H9 (cell line): ENCODE results near the gene FBXO47. TPM values are rescaled to one million over a fixed set of nuclear protein-coding genes. Genes with fewer than 3 reads are reported as not detected.

Experiments
- DNase-seq: peaks from one replicate; pipeline ENCODE4 v3.0.0-alpha.2; 2017
- H2AFZ ChIP-seq: one replicate; pipeline ENCODE4 v1.6.1; 2013; ENCODE audit warnings: mild to moderate bottlenecking, low read length, control low read depth, moderate library complexity
- H2AK5ac ChIP-seq: 2 replicates; pipeline ENCODE4 v1.6.1; 2013; ENCODE audit warnings: low read length, control low read depth, mixed read lengths; ENCODE audit not compliant: insufficient read length
- H2BK120ac ChIP-seq: one replicate; pipeline ENCODE4 v1.6.1; 2013; ENCODE audit warnings: low read depth, mild to moderate bottlenecking, low read length, control low read depth, inconsistent platforms; ENCODE audit not compliant: poor library complexity, severe bottlenecking
- H2BK12ac ChIP-seq: 2 replicates; pipeline ENCODE4 v1.6.1; 2013; ENCODE audit warnings: low read length, control low read depth, mixed read lengths, low read depth; ENCODE audit not compliant: insufficient read length
- H2BK15ac ChIP-seq: 2 replicates; pipeline ENCODE4 v1.6.1; 2013; ENCODE audit warnings: low read depth, low read length, control low read depth
- H2BK20ac ChIP-seq: one replicate; pipeline ENCODE4 v1.6.1; 2013; ENCODE audit warnings: low read depth, mild to moderate bottlenecking, low read length, control low read depth, inconsistent platforms; ENCODE audit not compliant: poor library complexity, severe bottlenecking
- H2BK5ac ChIP-seq: 2 replicates; pipeline ENCODE4 v1.6.1; 2013; ENCODE audit warnings: low read length, control low read depth, mixed read lengths; ENCODE audit not compliant: insufficient read length
- H3K14ac ChIP-seq: 2 replicates; pipeline ENCODE4 v1.6.1; 2013; ENCODE audit warnings: low read length, control low read depth; ENCODE audit not compliant: insufficient read depth
- H3K18ac ChIP-seq: 2 replicates; pipeline ENCODE4 v1.6.1; 2013; ENCODE audit warnings: low read depth, mild to moderate bottlenecking, mixed read lengths, low read length, control low read depth; ENCODE audit not compliant: insufficient read length
- H3K23ac ChIP-seq: 2 replicates; pipeline ENCODE4 v1.6.1; 2013; ENCODE audit warnings: low read length, control low read depth, mixed read lengths, low read depth; ENCODE audit not compliant: insufficient read length
- H3K23me2 ChIP-seq: 2 replicates; pipeline ENCODE4 v1.6.1; 2013; ENCODE audit warnings: low read depth, mild to moderate bottlenecking, mixed read lengths, low read length, control low read depth; ENCODE audit not compliant: insufficient read length, poor library complexity, severe bottlenecking
- H3K27ac ChIP-seq: 2 replicates; pipeline ENCODE4 v1.5.1; 2013; ENCODE audit warnings: low read length, control low read depth, mixed read lengths, low read depth; ENCODE audit not compliant: insufficient read length
- H3K27me3 ChIP-seq: 2 replicates; pipeline ENCODE4 v1.6.1; 2013; ENCODE audit warnings: low read length, control low read depth, inconsistent platforms; ENCODE audit not compliant: insufficient read depth
- H3K4ac ChIP-seq: 2 replicates; pipeline ENCODE4 v1.6.1; 2013; ENCODE audit warnings: low read depth, mild to moderate bottlenecking, control low read depth, inconsistent platforms, low read length, moderate library complexity
- H3K4me1 ChIP-seq: 2 replicates; pipeline ENCODE4 v1.6.1; 2013; ENCODE audit warnings: low read length, control low read depth, inconsistent platforms; ENCODE audit not compliant: insufficient read depth
- H3K4me2 ChIP-seq: 2 replicates; pipeline ENCODE4 v1.6.1; 2013; ENCODE audit warnings: low read length, control low read depth, mixed read lengths; ENCODE audit not compliant: insufficient read length, insufficient read depth
- H3K56ac ChIP-seq: 2 replicates; pipeline ENCODE4 v1.6.1; 2013; ENCODE audit warnings: low read depth, mild to moderate bottlenecking, mixed read lengths, low read length, control low read depth; ENCODE audit not compliant: insufficient read length
- H3K79me1 ChIP-seq: 2 replicates; pipeline ENCODE4 v1.6.1; 2013; ENCODE audit warnings: low read depth, mild to moderate bottlenecking, moderate library complexity, low read length, control low read depth, inconsistent platforms; ENCODE audit not compliant: insufficient read depth, poor library complexity, severe bottlenecking
- H3K79me2 ChIP-seq: 2 replicates; pipeline ENCODE4 v1.6.1; 2013; ENCODE audit warnings: low read length, control low read depth, inconsistent platforms; ENCODE audit not compliant: insufficient read depth
- H3K9ac ChIP-seq: 2 replicates; pipeline ENCODE4 v1.6.1; 2013; ENCODE audit warnings: low read length, control low read depth, mixed read lengths; ENCODE audit not compliant: insufficient read length; ENCODE audit errors: extremely low read depth
- H3K9me3 ChIP-seq: one replicate; pipeline ENCODE4 v1.6.1; 2013; ENCODE audit warnings: low read depth, low read length, inconsistent platforms; ENCODE audit not compliant: control insufficient read depth
- H3T11ph ChIP-seq: one replicate; pipeline ENCODE4 v1.6.1; 2013; ENCODE audit warnings: mild to moderate bottlenecking, low read length, control low read depth, inconsistent platforms
- H4K20me1 ChIP-seq: one replicate; pipeline ENCODE4 v1.6.1; 2013; ENCODE audit not compliant: control insufficient read depth, insufficient read length, insufficient read depth
- H4K5ac ChIP-seq: 2 replicates; pipeline ENCODE4 v1.6.1; 2013; ENCODE audit warnings: low read depth, mild to moderate bottlenecking, mixed read lengths, low read length, control low read depth; ENCODE audit not compliant: insufficient read length
- H4K8ac ChIP-seq: replicated peaks from 2 replicates; pipeline ENCODE4 v1.6.1; 2013; ENCODE audit warnings: low read length, control low read depth, mixed read lengths, low read depth; ENCODE audit not compliant: insufficient read length
- H4K91ac ChIP-seq: 2 replicates; pipeline ENCODE4 v1.6.1; 2013; ENCODE audit warnings: low read depth, mild to moderate bottlenecking, moderate library complexity, mixed read lengths, low read length, control low read depth; ENCODE audit not compliant: insufficient read length
- H3K27ac Mint-ChIP-seq, 3 experiments: 2 replicates in 2 of 3; 3 replicates in 1 of 3; pipeline ENCODE4 v1.8.0; 2020 to 2021; ENCODE audit warnings: mixed read lengths in 3 of 3, mild to moderate bottlenecking in 1 of 3, moderate library complexity in 1 of 3
- H3K27me3 Mint-ChIP-seq: 2 replicates; pipeline ENCODE4 v1.8.0; 2021; ENCODE audit warnings: low read depth, mild to moderate bottlenecking, moderate library complexity, mixed read lengths
- H3K36me3 Mint-ChIP-seq, 3 experiments: 2 replicates in 2 of 3; 3 replicates in 1 of 3; pipeline ENCODE4 v1.8.0; 2020 to 2021; ENCODE audit warnings: low read depth in 3 of 3, mixed read lengths in 3 of 3; ENCODE audit not compliant: insufficient read depth in 1 of 3
- H3K4me1 Mint-ChIP-seq, 2 experiments: 2 replicates each; pipeline ENCODE4 v1.8.0; 2020; ENCODE audit warnings: mixed read lengths in 2 of 2
- H3K4me3 Mint-ChIP-seq, 2 experiments: 2 replicates in 1 of 2; 3 replicates in 1 of 2; pipeline ENCODE4 v1.8.0; 2020 to 2021; ENCODE audit warnings: mild to moderate bottlenecking in 2 of 2, mixed read lengths in 2 of 2, moderate library complexity in 1 of 2
- H3K9me3 Mint-ChIP-seq, 2 experiments: 2 replicates in 1 of 2; 3 replicates in 1 of 2; pipeline ENCODE4 v1.8.0; 2020; ENCODE audit warnings: mild to moderate bottlenecking in 2 of 2, mixed read lengths in 2 of 2, moderate library complexity in 1 of 2
- WGBS: extraction: QIAGEN DNeasy Blood & Tissue Kit; methylation state at CpG from one replicate; pipeline ENCODE4 v1.1.7; 2013; ENCODE audit warnings: missing lambda C conversion rate, low lambda C conversion rate, mixed read lengths; ENCODE audit not compliant: insufficient read length; ENCODE audit errors: extremely low coverage; 5-methylcytosine and 5-hydroxymethylcytosine counted together
- total RNA-seq: library from RNA; stranded (reverse); gene quantifications from 2 replicates; pipeline ENCODE4 v1.2.1, GENCODE V29; 2021
- TF ChIP-seq, protein P1 (sequence below): fragments of 200-600 bp; sonication (generic); conservative IDR thresholded peaks from 3 replicates; pipeline ENCODE4 v1.8.0; 2021; ENCODE audit warnings: antibody characterized with exemption, mild to moderate bottlenecking

FBXO47 gene
- total RNA-seq, 1 experiment from 2014 or later: not detected

DNA sequence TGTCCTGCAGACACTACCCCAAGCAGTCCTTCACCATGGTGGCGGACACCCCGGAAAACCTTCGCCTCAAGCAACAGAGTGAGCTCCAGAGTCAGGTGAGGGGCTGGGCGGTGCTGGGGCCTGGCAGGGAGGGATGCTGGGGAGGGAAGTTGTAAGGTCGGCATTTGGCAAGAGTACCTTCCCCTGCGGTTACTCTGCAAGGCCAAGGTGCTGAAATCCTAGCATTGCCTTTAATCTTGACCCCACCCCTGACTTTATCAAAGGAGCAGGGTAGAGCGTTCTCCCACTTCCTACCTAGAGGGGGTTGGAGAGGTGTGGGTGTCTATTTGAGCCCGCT, 76.8 kb downstream of the FBXO47 start:
- H3K18ac ChIP-seq: no peak overlapping the region
- H3K4me2 ChIP-seq: no peak overlapping the region
- H3K79me1 ChIP-seq: no peaks in the 10 kb centered on the region
- no peaks in the 10 kb centered on the region for H3K23me2 ChIP-seq
- peaks cover 2% of the 10 kb centered on the region; the same call in 1 of the 2 replicates for H3K79me2 ChIP-seq
- TF ChIP-seq, protein P1, sequence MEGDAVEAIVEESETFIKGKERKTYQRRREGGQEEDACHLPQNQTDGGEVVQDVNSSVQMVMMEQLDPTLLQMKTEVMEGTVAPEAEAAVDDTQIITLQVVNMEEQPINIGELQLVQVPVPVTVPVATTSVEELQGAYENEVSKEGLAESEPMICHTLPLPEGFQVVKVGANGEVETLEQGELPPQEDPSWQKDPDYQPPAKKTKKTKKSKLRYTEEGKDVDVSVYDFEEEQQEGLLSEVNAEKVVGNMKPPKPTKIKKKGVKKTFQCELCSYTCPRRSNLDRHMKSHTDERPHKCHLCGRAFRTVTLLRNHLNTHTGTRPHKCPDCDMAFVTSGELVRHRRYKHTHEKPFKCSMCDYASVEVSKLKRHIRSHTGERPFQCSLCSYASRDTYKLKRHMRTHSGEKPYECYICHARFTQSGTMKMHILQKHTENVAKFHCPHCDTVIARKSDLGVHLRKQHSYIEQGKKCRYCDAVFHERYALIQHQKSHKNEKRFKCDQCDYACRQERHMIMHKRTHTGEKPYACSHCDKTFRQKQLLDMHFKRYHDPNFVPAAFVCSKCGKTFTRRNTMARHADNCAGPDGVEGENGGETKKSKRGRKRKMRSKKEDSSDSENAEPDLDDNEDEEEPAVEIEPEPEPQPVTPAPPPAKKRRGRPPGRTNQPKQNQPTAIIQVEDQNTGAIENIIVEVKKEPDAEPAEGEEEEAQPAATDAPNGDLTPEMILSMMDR: no peak
- no peak overlapping the region for H3K27ac ChIP-seq
- H3K4me3 Mint-ChIP-seq: no peak overlapping the region
- H3K36me3 Mint-ChIP-seq: peaks cover 2 to 50% (median 37%) of the 10 kb centered on the region in 3 experiments; a peak in 5 of 7 replicates
- H2BK15ac ChIP-seq: no peak overlapping the region
- no peaks in the 10 kb centered on the region for H3K9me3 ChIP-seq
- peaks cover 18 to 25% of the 10 kb centered on the region in 2 experiments for H3K4me1 Mint-ChIP-seq
- no peak overlapping the region for H2AK5ac ChIP-seq
- H2BK12ac ChIP-seq: no peak overlapping the region
- H4K5ac ChIP-seq: no peak overlapping the region
- H3K56ac ChIP-seq: no peak overlapping the region
- peaks cover 2% of the 10 kb centered on the region for H4K20me1 ChIP-seq
- H2AFZ ChIP-seq: no peak overlapping the region
- no peak overlapping the region for H3K9ac ChIP-seq
- no peak overlapping the region for H3K4ac ChIP-seq
- no peak overlapping the region for H3K14ac ChIP-seq
- no peak overlapping the region for H3T11ph ChIP-seq
- no peaks in the 10 kb centered on the region for H3K27me3 Mint-ChIP-seq
- H4K91ac ChIP-seq: no peak overlapping the region
- no peaks in the 10 kb centered on the region; the same call in 1 of the 2 replicates for H3K4me1 ChIP-seq
- H4K8ac ChIP-seq: no peak overlapping the region
- no peaks in the 10 kb centered on the region for H3K9me3 Mint-ChIP-seq
- WGBS: no CpG with 5 or more reads among the region's 8 CpGs
- H3K23ac ChIP-seq: no peak overlapping the region
- peak; percentile 27 for DNase-seq
- H2BK5ac ChIP-seq: no peak overlapping the region
- no peak overlapping the region for H2BK120ac ChIP-seq
- H3K27me3 ChIP-seq: no peaks in the 10 kb centered on the region
- H2BK20ac ChIP-seq: no peak overlapping the region
- H3K27ac Mint-ChIP-seq: peak overlapping the region in 1 of 3 experiments; percentile 64; a peak in 2 of 7 replicates
